GM19467 (cell line): ENCODE data around the gene ALOX5AP.

Experiments used
- ATAC-seq: cut with Tn5 transposase; IDR thresholded peaks from one replicate; pipeline ENCODE4 v1.9.1; 2021; ENCODE audit warnings: mild to moderate bottlenecking, moderate library complexity; ENCODE audit not compliant: unreplicated experiment

ALOX5AP gene

DNA sequence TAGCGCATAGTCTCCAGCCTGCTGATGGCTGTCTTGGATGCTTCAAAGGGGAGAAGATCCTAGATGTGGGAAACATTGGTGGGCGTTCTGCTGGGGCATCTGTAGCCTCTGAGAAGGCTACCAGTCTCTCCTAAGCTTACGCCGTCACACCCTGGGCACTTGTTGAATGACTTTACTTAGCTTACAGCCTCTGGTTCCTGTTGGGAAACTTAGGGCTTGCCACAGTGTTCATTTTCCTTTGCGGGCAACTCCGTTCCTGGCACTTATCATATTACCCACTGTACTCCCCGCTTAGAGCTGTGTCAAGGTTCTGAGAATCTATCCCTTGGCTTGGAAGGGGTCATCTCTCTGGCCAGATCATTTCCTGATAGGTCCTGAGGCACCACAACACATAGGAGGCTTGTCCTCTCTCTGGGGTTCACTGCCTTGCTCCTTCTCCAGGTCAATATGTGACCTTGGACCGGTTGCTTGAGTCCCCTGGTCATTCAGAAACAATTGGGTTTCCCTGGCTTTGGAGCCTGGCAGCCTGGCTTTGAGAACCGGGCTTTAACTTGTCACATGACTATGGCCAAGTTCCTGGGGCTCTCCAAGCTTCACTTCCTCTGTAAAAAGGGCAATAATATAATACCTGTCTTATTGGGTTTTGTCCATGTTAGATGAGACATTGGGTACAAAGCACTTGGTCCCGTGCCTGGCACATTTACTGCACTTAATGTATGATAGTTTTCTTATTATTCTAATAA is 20.5 kb upstream of the ALOX5AP start:
- no peak for ATAC-seq

DNA sequence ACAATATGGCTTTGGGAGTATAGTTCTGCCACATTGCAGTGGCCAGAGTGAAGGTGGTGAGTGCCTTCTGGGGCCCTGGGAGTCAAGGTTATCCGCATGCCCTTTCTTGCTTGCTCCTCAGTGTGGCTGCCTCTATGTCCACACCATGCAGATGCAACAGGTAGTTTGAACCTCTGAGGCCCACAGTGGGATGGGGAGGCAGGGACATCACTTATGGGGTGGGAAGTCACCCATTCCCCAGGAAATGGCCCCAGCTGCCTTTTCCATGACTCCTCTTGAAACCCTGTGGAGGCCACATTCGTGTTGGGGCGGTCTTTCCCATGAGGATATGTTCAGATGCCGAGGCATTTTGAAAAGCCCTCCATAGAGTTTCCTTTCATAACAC is 20.0 kb upstream of the ALOX5AP start:
- ATAC-seq, result no peak

DNA sequence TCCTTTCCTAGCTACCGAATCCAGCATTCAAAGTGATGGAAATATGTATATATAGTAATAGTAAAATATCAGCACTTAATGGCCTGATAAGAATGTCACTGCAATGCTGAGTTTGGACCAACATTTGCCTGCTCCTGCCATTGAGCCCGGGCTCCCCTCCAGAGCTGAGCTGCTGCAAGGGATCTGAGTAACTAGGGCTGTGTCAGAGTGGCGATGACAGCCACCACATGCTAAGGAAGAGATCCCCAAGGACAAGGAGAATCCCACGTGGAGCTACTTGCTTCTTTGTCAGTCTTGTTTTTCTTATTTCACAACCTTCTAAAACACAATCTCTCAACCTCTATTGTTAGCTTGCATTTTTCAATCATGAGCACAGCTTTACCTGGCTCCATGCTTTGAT is 19.5 kb upstream of the ALOX5AP start:
- ATAC-seq, result no peak

GRCh38 chr13:30718661-30719524 is 16.4 kb upstream of the ALOX5AP start:
- no peak for ATAC-seq

DNA sequence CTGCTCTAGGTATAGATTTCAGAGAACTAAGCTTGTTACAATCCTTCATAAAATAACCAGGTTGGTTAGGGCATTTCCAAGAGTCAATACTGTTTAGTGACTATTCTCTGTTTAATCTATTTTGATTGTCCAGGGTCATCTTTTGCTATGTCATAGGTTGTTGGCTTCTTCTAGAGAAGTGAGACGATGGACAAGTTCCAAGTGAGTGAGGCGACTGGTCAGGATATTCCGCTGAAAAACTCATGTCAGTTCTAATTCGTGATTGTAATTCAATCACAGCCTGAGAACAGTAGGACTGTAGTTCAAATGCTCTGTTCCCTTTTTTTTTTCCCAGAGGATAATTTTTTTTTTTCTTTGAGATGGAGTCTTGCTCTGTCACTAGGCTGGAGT is 15.8 kb upstream of the ALOX5AP start:
- ATAC-seq, result no peak

DNA sequence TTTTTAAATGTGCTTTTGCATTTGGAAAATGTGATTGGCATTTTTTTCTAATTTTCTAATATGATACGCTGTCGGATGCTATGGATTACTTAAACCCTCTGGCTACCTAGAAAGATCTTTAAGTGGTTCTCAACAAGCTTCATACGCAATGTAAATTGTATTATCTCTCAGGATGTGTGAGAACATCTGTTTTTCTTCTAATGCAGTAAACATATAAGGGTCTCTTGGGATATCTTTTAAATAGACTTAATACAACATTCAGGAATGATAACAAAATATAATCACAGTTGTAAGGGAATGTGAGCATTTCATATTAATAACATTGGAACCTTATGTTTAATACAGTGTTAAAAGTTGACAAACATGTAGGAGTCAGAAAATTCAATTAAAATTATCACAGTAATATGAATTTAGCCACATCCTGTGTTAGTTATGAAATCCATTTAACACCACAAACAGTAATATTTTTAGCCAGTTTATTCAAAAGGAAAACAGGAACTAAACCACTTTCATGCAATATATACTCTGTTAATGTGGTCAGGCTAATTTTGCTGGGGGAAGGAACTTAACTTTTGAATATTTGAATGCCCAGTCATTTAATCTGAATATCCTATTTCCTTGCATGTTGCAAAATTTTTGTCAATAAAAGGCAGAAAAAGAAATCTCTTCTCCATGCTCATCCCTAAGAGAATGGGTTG is 15.0 kb upstream of the ALOX5AP start:
- peak; percentile 70 for ATAC-seq

DNA sequence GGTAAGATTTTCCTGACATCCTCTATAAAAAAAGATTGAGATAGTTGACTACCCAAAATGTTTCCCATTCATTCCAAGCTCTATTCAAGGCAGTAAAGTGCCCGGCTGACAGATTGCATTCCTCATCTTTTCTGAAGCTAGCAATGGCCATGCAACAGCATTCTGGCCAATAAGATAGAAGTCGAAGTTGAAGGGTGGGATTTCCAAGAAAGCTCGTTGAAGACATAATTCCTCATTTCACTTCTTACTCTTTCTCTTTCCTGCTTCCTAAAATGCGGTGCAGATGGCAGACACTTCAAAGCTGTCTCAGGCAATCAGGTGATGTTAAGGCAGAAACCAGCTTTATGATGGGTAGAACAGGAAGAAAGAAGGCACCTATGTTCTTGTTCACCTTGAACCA is 13.4 kb upstream of the ALOX5AP start:
- no peak for ATAC-seq

GRCh38 chr13:30722361-30722760 is 13.0 kb upstream of the ALOX5AP start:
- no peak for ATAC-seq

GRCh38 chr13:30724778-30725177 is 10.6 kb upstream of the ALOX5AP start:
- ATAC-seq, result no peak

GRCh38 chr13:30725326-30726085 is 9.8 kb upstream of the ALOX5AP start:
- no peak for ATAC-seq

DNA sequence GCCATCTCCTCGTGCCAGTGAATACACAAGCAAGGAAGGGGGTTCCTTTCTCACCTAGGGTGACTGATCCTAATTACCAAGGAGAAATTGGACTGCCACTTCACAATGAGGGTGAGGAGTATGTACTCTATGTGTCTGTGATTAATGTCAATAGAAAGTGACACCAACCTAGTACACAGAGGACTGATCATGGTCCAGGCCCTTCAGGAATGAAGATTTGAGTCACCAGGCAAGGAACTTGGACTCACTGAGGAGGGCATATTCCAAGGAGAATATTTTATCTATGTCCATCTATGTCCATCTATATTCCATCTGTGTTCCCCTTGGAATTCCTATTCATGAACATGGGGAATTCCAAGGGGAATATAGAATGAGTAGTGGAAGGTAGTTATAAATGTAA is 9.2 kb upstream of the ALOX5AP start:
- no peak for ATAC-seq

GRCh38 chr13:30727491-30728355 is 7.6 kb upstream of the ALOX5AP start:
- ATAC-seq, result no peak

GRCh38 chr13:30729801-30730200 is 5.5 kb upstream of the ALOX5AP start:
- ATAC-seq, result no peak

- no peak for ATAC-seq
Measured at GRCh38 chr13:30730526-30730925, 4.8 kb upstream of the ALOX5AP start.

DNA sequence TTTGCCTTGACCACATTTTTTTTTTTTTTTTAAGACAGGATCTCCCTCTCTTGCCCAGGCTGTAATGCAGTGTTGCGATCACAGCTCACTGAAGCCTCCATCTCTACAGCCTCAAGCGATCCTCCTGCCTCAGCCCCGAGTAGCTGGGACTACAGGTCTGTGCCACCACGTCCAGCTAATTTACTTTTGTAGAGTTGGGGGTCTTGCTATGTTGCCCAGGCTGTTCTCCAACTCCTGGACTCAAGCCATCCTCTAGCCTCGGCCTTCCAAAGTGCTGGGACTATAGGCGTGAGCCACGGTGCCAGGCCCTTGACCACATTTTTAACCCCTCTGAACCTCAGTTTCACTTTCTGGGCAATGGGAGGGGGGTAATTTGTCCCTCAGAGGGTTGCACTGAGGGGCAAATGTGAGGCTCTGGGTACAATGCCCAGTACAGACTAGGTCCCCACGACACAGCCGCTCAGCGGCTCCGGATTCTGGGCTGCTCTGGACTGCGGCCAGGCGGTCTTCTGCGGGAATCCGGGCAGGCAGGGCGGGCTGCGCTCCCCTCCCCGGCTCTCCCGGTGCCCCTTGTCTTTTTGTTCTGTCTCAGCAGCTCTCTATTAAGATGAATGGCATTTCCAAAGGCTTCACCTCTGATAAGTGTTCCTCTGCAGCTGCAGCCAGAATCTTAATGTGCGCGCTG is 3.8 kb upstream of the ALOX5AP start:
- ATAC-seq, result no peak

DNA sequence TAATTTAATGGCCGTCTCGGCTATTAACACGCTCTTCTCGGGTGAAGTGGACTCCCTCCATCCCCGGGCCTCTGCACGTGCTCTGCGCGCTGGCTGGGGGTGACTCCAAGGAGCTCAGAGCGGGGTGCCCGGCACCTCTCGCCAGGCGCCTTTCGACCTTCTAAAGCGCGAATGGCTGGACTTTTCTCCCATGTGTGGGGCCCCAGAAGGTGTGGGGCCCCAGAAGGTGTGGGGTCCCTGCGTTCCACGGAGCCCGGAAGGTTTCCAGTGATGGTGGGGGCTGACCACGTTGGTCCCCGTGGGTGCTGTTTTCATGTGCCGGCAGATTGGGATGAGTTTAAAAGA is 3.3 kb upstream of the ALOX5AP start:
- ATAC-seq, result no peak

DNA sequence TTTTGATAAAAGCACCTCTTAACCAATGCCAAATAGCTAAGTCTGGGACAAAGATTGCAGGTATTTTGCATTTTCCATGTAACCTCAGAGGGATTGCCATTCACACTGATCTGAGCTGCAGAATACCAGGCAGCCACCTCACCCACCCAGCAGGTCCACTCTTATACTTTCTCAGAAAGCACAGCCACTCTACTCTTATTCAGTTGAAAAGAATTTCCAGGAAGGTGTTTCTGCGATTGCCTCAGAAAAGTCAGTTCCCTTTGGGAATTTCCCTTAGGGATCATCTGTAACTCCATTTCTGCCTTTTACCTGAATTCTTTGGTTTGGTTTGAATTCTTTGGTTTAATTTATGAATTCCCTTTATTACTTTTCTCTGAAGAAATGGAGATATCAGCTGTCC is 904 bp upstream of the ALOX5AP start:
- ATAC-seq, result no peak

DNA sequence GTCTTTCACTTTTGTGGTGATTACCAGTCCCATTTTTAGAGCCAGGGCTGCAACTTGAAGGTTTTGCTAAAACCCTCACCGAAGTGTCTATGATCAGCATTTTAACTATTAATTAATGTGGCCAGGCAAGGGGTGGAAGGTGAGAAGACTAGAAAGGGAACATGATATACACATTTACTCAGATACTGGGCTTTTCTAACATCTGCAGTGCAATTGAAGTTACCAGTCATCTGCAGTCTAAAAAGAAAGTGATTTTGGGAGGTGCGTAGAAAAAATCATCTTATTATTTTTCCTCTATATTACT is 481 bp downstream of the ALOX5AP start:
- ATAC-seq, result no peak

DNA sequence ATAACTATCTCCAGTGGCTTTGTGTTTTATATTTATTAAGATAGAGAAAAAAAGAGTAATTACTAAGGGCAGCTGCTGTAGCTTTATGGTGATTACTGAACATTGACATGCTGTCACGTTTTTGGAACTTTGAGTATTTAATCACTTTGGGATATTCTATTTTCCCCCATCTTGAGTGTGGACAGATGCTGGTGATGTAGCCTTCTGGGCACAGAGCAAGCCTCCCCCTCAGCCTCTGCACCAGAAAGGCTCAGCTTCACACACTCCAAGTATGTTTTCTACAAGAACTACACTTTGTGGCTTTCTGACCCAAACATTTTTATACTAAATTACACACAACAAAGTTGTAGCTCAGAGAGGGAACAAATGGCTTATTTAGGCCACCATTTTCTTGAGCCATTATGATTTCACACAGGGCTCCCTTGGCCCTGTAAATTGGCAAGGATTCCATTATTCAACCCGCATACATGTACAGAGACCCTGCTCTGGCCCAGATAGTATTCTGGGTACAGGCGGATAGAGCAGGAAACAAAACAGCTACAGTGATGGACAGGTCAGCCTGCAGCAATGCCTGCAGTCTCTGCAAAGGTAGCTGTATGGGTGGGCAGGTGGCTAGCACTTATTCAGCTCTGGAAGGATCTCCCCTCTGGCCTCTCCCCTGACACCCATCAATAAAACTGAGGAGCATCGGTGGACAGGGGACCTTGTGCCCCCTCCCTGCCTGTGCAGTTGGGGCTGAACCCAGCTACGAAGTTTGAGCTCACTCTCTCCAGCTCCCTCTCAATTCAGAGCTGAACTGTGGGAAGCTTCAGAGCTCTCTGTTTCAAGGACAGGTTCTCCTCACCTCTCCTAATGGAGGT is 1.3 kb downstream of the ALOX5AP start:
- ATAC-seq, result no peak
